GM23338 (cell line): ENCODE data around the gene PANK4. TPM values are rescaled to one million over a fixed set of nuclear protein-coding genes. Genes with fewer than 3 reads are reported as not detected.

Source experiments
- ATAC-seq: fragments of 200-7000 bp; cut with Tn5 transposase; 3 replicates; pipeline ENCODE4 v1.9.1; 2020
- DNase-seq: peaks from one replicate; pipeline ENCODE4 v3.0.0-alpha.2; 2015; ENCODE audit warnings: low spot score
- H2AFZ ChIP-seq: fragments of 200-600 bp; sonication (generic); 2 replicates; pipeline ENCODE4 v1.8.0; 2016; ENCODE audit warnings: antibody characterized with exemption, mild to moderate bottlenecking, moderate library complexity
- H3F3A ChIP-seq: fragments of 200-600 bp; sonication (generic); replicated peaks from 2 replicates; pipeline ENCODE4 v1.8.0; 2017; ENCODE audit warnings: antibody characterized with exemption, mixed run types, low read depth
- H3K27ac ChIP-seq: fragments of 200-600 bp; sonication (generic); 2 replicates; pipeline ENCODE4 v1.6.1; 2016; ENCODE audit warnings: low read depth
- H3K27me3 ChIP-seq: fragments of 200-600 bp; sonication (generic); 2 replicates; pipeline ENCODE4 v1.8.0; 2016; ENCODE audit warnings: mild to moderate bottlenecking, mixed run types, moderate library complexity; ENCODE audit not compliant: insufficient read depth
- H3K36me3 ChIP-seq: fragments of 200-600 bp; sonication (generic); 2 replicates; pipeline ENCODE4 v1.8.0; 2016; ENCODE audit warnings: mild to moderate bottlenecking; ENCODE audit not compliant: insufficient read depth
- H3K4me1 ChIP-seq: fragments of 200-600 bp; sonication (generic); 2 replicates; pipeline ENCODE4 v1.8.0; 2016; ENCODE audit warnings: mild to moderate bottlenecking, moderate library complexity; ENCODE audit not compliant: insufficient read depth
- H3K4me2 ChIP-seq: fragments of 200-600 bp; sonication (generic); 2 replicates; pipeline ENCODE4 v1.7.1; 2017; ENCODE audit warnings: mixed run types
- H3K4me3 ChIP-seq: fragments of 200-600 bp; sonication (generic); 2 replicates; pipeline ENCODE4 v1.6.1; 2016; ENCODE audit warnings: mixed run types
- H3K79me2 ChIP-seq: fragments of 200-600 bp; sonication (generic); replicated peaks from 2 replicates; pipeline ENCODE4 v1.8.0; 2017; ENCODE audit warnings: mild to moderate bottlenecking; ENCODE audit not compliant: insufficient read depth
- H3K9me2 ChIP-seq: fragments of 200-600 bp; sonication (generic); 2 replicates; pipeline ENCODE4 v1.8.0; 2017; ENCODE audit not compliant: insufficient read depth
- H4K20me1 ChIP-seq: fragments of 200-600 bp; sonication (generic); replicated peaks from 2 replicates; pipeline ENCODE4 v1.8.0; 2017; ENCODE audit warnings: mild to moderate bottlenecking; ENCODE audit not compliant: insufficient read depth
- H3K27ac Mint-ChIP-seq: 2 replicates; pipeline ENCODE4 v1.8.0; 2020; ENCODE audit warnings: inconsistent platforms, mild to moderate bottlenecking, moderate library complexity, mixed read lengths
- H3K27me3 Mint-ChIP-seq: 3 replicates; pipeline ENCODE4 v1.8.0; 2022; ENCODE audit warnings: low read depth, mild to moderate bottlenecking, moderate library complexity, mixed read lengths, inconsistent platforms; ENCODE audit not compliant: insufficient read depth, poor library complexity
- H3K36me3 Mint-ChIP-seq: 3 replicates; pipeline ENCODE4 v1.8.0; 2021; ENCODE audit warnings: low read depth, mild to moderate bottlenecking, inconsistent platforms, moderate library complexity, mixed read lengths
- H3K4me1 Mint-ChIP-seq: 3 replicates; pipeline ENCODE4 v1.8.0; 2020; ENCODE audit warnings: mild to moderate bottlenecking, inconsistent platforms, mixed read lengths
- H3K4me3 Mint-ChIP-seq: 3 replicates; pipeline ENCODE4 v1.8.0; 2021; ENCODE audit warnings: moderate library complexity, mild to moderate bottlenecking, inconsistent platforms, mixed read lengths
- H3K9me3 Mint-ChIP-seq: 3 replicates; pipeline ENCODE4 v1.8.0; 2020; ENCODE audit warnings: moderate library complexity, mild to moderate bottlenecking, inconsistent platforms, mixed read lengths
- CREB1 ChIP-seq: fragments of 250-450 bp; sonication (Bioruptor Pico); IDR thresholded peaks from 2 replicates; pipeline ENCODE4 v1.5.0; 2020; ENCODE audit warnings: low read depth, mild to moderate bottlenecking, moderate library complexity
- EZH2 ChIP-seq: fragments of 200-600 bp; sonication (generic); IDR thresholded peaks from one replicate; pipeline ENCODE4 v1.8.0; 2017; ENCODE audit warnings: antibody characterized with exemption, mild to moderate bottlenecking, low read depth; ENCODE audit not compliant: unreplicated experiment
- POLR2AphosphoS5 ChIP-seq: IDR thresholded peaks from 2 replicates; pipeline ENCODE4 v1.6.1; 2016; ENCODE audit warnings: antibody characterized with exemption, low read depth
- STAT1 ChIP-seq: IDR thresholded peaks from one replicate; pipeline ENCODE4 v1.6.1; 2016; ENCODE audit warnings: antibody characterized with exemption; ENCODE audit not compliant: unreplicated experiment
- polyA plus RNA-seq: library from polyadenylated mRNA; unstranded; fragments of >200 nt; fragmentation: Nextera tagmentation; extraction: Ambion mirVana; gene quantifications from 2 replicates; pipeline ENCODE4 v1.2.1, GENCODE V29; 2016
- total RNA-seq: library from RNA; depleted of rRNA; stranded (reverse); fragments of >200 nt; shearing (Covaris generic); gene quantifications from 2 replicates; pipeline ENCODE4 v1.2.3, GENCODE V29; 2014
- TF ChIP-seq, protein P1 (sequence below), 2 experiments: fragments of 200-600 bp in 1 of 2; sonication (generic) in 1 of 2; conservative IDR thresholded peaks; 2 replicates each; pipeline versions ENCODE4 v1.5.1 to v1.6.1; 2016 to 2017; ENCODE audit warnings: antibody characterized with exemption in 2 of 2, low read depth in 2 of 2, mild to moderate bottlenecking in 2 of 2, moderate library complexity in 1 of 2
- TF ChIP-seq, protein P2 (sequence below): IDR thresholded peaks from one replicate; pipeline ENCODE4 v1.6.1; 2018; ENCODE audit warnings: antibody characterized with exemption; ENCODE audit not compliant: unreplicated experiment
- TF ChIP-seq, protein P3 (sequence below): fragments of 250-450 bp; sonication (Bioruptor Pico); IDR thresholded peaks from 2 replicates; pipeline ENCODE4 v1.5.0; 2020; ENCODE audit warnings: mild to moderate bottlenecking, moderate library complexity
- TF ChIP-seq, protein P4 (sequence below): IDR thresholded peaks from 2 replicates; pipeline ENCODE4 v1.6.1; 2016; ENCODE audit warnings: antibody characterized with exemption

PANK4 gene
- total and polyA plus RNA-seq, 2 experiments from 2014 or later: 25.8 to 43.7 TPM

DNA sequence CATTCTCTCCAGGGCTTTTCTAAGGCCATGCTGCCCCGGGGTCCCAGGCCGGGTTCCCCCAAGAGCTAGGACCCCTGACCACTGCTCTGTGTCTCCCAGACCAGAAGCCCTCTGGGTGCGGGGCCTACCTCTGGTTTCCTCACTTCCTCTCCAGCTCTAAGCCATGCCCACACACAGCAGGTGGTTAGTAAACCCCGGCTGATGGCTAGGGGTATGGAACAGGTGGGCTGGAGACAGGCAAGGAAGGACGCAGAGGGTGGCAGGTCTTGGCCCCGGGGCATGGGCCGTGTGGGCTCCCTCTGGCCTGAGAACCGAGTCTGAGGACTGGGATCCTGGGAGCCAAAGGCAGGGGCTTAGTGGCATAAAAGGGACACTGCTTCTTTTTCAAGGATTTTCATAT, 66.2 kb downstream of the PANK4 start:
- Histone ChIP-seq H3K36me3 (no peaks in the 10 kb centered on the region), H3K9me2 (no peaks in the 10 kb centered on the region), H3K79me2 (no peaks in the 10 kb centered on the region), H4K20me1 (no peaks in the 10 kb centered on the region), H3K4me2 (no peak overlapping the region), H3K4me1 (no peaks in the 10 kb centered on the region), H3F3A (no peaks in the 10 kb centered on the region), H2AFZ (no peak overlapping the region), H3K4me3 (no peak overlapping the region), H3K27me3 (no peaks in the 10 kb centered on the region), H3K27ac (no peak overlapping the region)
- Mint-ChIP-seq H3K9me3 (no peaks in the 10 kb centered on the region), H3K27ac (no peak overlapping the region), H3K36me3 (no peaks in the 10 kb centered on the region), H3K4me1 (no peaks in the 10 kb centered on the region; the same call in 2 of the 3 replicates), H3K27me3 (peaks cover 3% of the 10 kb centered on the region), H3K4me3 (no peak overlapping the region)
- no peak for TF ChIP-seq STAT1
- TF ChIP-seq, protein P1, sequence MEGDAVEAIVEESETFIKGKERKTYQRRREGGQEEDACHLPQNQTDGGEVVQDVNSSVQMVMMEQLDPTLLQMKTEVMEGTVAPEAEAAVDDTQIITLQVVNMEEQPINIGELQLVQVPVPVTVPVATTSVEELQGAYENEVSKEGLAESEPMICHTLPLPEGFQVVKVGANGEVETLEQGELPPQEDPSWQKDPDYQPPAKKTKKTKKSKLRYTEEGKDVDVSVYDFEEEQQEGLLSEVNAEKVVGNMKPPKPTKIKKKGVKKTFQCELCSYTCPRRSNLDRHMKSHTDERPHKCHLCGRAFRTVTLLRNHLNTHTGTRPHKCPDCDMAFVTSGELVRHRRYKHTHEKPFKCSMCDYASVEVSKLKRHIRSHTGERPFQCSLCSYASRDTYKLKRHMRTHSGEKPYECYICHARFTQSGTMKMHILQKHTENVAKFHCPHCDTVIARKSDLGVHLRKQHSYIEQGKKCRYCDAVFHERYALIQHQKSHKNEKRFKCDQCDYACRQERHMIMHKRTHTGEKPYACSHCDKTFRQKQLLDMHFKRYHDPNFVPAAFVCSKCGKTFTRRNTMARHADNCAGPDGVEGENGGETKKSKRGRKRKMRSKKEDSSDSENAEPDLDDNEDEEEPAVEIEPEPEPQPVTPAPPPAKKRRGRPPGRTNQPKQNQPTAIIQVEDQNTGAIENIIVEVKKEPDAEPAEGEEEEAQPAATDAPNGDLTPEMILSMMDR (conservative IDR thresholded peaks at IDR 0.05; ENCODE audit: low read depth in 2 of 2): no peak
- TF ChIP-seq, protein P2, sequence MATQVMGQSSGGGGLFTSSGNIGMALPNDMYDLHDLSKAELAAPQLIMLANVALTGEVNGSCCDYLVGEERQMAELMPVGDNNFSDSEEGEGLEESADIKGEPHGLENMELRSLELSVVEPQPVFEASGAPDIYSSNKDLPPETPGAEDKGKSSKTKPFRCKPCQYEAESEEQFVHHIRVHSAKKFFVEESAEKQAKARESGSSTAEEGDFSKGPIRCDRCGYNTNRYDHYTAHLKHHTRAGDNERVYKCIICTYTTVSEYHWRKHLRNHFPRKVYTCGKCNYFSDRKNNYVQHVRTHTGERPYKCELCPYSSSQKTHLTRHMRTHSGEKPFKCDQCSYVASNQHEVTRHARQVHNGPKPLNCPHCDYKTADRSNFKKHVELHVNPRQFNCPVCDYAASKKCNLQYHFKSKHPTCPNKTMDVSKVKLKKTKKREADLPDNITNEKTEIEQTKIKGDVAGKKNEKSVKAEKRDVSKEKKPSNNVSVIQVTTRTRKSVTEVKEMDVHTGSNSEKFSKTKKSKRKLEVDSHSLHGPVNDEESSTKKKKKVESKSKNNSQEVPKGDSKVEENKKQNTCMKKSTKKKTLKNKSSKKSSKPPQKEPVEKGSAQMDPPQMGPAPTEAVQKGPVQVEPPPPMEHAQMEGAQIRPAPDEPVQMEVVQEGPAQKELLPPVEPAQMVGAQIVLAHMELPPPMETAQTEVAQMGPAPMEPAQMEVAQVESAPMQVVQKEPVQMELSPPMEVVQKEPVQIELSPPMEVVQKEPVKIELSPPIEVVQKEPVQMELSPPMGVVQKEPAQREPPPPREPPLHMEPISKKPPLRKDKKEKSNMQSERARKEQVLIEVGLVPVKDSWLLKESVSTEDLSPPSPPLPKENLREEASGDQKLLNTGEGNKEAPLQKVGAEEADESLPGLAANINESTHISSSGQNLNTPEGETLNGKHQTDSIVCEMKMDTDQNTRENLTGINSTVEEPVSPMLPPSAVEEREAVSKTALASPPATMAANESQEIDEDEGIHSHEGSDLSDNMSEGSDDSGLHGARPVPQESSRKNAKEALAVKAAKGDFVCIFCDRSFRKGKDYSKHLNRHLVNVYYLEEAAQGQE: no peak
- TF ChIP-seq CREB1 (CRISPR knock-in tag): no peak
- no peak for TF ChIP-seq POLR2AphosphoS5
- TF ChIP-seq, protein P3, sequence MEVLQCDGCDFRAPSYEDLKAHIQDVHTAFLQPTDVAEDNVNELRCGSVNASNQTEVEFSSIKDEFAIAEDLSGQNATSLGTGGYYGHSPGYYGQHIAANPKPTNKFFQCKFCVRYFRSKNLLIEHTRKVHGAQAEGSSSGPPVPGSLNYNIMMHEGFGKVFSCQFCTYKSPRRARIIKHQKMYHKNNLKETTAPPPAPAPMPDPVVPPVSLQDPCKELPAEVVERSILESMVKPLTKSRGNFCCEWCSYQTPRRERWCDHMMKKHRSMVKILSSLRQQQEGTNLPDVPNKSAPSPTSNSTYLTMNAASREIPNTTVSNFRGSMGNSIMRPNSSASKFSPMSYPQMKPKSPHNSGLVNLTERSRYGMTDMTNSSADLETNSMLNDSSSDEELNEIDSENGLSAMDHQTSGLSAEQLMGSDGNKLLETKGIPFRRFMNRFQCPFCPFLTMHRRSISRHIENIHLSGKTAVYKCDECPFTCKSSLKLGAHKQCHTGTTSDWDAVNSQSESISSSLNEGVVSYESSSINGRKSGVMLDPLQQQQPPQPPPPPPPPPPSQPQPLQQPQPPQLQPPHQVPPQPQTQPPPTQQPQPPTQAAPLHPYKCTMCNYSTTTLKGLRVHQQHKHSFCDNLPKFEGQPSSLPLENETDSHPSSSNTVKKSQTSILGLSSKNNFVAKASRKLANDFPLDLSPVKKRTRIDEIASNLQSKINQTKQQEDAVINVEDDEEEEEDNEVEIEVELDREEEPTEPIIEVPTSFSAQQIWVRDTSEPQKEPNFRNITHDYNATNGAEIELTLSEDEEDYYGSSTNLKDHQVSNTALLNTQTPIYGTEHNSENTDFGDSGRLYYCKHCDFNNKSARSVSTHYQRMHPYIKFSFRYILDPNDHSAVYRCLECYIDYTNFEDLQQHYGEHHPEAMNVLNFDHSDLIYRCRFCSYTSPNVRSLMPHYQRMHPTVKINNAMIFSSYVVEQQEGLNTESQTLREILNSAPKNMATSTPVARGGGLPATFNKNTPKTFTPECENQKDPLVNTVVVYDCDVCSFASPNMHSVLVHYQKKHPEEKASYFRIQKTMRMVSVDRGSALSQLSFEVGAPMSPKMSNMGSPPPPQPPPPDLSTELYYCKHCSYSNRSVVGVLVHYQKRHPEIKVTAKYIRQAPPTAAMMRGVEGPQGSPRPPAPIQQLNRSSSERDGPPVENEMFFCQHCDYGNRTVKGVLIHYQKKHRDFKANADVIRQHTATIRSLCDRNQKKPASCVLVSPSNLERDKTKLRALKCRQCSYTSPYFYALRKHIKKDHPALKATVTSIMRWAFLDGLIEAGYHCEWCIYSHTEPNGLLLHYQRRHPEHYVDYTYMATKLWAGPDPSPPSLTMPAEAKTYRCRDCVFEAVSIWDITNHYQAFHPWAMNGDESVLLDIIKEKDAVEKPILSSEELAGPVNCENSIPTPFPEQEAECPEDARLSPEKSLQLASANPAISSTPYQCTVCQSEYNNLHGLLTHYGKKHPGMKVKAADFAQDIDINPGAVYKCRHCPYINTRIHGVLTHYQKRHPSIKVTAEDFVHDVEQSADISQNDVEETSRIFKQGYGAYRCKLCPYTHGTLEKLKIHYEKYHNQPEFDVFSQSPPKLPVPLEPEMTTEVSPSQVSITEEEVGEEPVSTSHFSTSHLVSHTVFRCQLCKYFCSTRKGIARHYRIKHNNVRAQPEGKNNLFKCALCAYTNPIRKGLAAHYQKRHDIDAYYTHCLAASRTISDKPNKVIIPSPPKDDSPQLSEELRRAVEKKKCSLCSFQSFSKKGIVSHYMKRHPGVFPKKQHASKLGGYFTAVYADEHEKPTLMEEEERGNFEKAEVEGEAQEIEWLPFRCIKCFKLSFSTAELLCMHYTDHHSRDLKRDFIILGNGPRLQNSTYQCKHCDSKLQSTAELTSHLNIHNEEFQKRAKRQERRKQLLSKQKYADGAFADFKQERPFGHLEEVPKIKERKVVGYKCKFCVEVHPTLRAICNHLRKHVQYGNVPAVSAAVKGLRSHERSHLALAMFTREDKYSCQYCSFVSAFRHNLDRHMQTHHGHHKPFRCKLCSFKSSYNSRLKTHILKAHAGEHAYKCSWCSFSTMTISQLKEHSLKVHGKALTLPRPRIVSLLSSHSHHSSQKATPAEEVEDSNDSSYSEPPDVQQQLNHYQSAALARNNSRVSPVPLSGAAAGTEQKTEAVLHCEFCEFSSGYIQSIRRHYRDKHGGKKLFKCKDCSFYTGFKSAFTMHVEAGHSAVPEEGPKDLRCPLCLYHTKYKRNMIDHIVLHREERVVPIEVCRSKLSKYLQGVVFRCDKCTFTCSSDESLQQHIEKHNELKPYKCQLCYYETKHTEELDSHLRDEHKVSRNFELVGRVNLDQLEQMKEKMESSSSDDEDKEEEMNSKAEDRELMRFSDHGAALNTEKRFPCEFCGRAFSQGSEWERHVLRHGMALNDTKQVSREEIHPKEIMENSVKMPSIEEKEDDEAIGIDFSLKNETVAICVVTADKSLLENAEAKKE: no peak
- no peak for TF ChIP-seq EZH2
- TF ChIP-seq, protein P4, sequence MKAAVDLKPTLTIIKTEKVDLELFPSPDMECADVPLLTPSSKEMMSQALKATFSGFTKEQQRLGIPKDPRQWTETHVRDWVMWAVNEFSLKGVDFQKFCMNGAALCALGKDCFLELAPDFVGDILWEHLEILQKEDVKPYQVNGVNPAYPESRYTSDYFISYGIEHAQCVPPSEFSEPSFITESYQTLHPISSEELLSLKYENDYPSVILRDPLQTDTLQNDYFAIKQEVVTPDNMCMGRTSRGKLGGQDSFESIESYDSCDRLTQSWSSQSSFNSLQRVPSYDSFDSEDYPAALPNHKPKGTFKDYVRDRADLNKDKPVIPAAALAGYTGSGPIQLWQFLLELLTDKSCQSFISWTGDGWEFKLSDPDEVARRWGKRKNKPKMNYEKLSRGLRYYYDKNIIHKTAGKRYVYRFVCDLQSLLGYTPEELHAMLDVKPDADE: no peak
- DNase-seq: no peak
- no peak for ATAC-seq
